WI38 (cell line): ENCODE data around the gene METRN.

Experiments
- H3K4me3 ChIP-seq: 2 replicates; pipeline ENCODE4 v1.5.1; 2011; ENCODE audit warnings: low read depth, mild to moderate bottlenecking, control low read depth, low read length
- TF ChIP-seq, protein P1 (sequence below): IDR thresholded peaks from 2 replicates; pipeline ENCODE4 v1.5.1; 2012; ENCODE audit warnings: low read depth, mild to moderate bottlenecking, control low read depth, low read length

METRN gene

DNA sequence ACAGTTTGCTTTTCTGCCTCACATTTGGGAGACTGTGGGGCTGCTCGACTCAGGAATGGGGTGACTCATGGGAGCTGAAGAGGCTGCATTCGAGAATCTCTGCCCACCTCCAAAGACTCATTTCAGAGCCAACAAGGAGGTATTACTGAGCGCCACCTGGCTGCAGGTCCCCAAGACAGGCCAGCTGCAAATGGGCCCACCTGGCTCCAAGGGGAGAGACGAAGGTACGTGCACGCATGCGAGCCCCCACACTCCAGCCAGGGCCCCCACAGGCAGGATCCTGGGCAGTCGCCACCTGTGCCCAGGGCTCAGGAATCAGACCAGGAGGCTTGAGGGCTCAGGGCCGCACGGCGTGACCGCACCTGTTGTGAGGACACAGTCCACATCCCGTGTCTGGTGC is 18.0 kb downstream of the METRN start:
- TF ChIP-seq, protein P1, sequence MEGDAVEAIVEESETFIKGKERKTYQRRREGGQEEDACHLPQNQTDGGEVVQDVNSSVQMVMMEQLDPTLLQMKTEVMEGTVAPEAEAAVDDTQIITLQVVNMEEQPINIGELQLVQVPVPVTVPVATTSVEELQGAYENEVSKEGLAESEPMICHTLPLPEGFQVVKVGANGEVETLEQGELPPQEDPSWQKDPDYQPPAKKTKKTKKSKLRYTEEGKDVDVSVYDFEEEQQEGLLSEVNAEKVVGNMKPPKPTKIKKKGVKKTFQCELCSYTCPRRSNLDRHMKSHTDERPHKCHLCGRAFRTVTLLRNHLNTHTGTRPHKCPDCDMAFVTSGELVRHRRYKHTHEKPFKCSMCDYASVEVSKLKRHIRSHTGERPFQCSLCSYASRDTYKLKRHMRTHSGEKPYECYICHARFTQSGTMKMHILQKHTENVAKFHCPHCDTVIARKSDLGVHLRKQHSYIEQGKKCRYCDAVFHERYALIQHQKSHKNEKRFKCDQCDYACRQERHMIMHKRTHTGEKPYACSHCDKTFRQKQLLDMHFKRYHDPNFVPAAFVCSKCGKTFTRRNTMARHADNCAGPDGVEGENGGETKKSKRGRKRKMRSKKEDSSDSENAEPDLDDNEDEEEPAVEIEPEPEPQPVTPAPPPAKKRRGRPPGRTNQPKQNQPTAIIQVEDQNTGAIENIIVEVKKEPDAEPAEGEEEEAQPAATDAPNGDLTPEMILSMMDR = no peak
- H3K4me3 ChIP-seq = no peak overlapping the region

DNA sequence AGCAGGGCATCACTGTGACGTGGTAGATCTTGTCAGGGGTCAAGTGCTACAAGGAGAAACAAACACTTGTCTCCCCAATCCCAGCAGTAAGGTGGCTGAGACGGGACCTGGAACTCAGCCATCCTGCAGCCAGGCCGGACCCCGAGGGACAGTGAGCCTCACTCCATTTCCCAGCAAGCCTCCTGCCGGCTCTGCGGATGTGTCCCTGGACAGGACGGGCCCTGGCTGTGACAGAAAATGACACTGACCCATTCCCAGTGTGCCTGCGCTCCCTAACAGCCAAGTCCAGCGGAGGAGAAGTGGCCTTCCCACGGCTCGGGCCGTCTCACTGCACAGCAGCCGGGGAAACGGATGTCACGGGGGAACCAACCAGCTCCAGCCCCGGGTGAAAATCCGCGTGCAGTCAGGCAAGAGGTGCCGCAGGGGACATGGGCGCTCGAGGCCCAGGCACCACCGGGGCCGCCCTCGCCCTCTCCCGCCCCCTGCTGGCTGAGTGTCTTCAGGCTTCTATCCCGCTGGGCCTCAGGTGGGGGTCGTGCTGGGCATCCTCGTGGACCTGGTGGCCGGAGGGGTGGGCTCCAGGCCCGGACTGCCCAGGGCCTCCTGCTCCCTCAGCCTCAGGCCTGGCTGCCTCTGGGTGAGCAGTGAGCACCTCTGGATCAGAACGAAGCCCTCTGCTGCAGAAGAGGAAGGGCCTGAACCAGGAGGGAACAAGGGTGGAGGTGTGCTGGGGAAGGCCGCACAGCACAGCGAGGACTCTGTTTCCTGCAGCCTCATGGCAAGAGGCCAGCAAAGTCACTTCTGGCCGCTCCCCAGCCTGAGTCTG is 18.7 kb downstream of the METRN start:
- H3K4me3 ChIP-seq = no peak overlapping the region
- TF ChIP-seq, protein P1 = peak; percentile 22; the same call in 1 of the 2 replicates

DNA sequence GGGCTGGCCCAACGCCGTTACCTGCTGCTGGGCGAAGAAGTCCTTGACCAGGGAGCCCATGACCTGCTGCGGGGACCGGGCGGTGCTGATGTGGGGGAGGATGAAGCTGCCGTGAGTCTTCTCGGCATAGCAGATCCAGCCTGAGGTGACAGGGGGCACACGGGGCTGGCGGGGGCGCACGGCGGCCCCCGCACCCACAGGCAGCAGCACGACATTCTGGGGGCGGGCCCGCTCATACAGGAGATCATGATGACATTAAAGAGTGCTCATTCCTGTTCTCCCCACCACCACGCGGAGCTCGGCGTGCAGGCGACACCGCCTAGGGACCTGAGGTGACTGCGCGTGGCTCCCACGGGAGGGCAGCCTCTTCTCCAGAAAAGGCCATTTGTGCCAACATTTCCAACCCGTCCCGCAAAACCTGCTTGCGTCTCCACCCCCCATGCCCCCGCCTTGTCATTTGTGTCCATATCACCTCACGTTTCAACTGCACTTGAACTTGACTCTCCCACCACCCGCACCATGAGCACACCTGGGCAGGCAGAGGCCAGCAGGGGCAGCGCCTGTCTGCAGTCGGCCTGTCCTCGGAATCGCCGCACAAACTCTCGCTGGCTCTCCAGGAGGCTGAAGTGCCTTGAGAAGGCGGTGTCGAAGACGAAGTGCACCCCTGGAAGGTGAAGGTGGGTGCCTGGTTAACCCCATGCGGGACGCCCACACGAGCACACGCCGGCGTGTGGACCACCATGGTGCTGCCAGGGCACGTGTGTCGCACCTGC is 19.5 kb downstream of the METRN start:
- TF ChIP-seq, protein P1 = no peak
- no peak overlapping the region for H3K4me3 ChIP-seq

DNA sequence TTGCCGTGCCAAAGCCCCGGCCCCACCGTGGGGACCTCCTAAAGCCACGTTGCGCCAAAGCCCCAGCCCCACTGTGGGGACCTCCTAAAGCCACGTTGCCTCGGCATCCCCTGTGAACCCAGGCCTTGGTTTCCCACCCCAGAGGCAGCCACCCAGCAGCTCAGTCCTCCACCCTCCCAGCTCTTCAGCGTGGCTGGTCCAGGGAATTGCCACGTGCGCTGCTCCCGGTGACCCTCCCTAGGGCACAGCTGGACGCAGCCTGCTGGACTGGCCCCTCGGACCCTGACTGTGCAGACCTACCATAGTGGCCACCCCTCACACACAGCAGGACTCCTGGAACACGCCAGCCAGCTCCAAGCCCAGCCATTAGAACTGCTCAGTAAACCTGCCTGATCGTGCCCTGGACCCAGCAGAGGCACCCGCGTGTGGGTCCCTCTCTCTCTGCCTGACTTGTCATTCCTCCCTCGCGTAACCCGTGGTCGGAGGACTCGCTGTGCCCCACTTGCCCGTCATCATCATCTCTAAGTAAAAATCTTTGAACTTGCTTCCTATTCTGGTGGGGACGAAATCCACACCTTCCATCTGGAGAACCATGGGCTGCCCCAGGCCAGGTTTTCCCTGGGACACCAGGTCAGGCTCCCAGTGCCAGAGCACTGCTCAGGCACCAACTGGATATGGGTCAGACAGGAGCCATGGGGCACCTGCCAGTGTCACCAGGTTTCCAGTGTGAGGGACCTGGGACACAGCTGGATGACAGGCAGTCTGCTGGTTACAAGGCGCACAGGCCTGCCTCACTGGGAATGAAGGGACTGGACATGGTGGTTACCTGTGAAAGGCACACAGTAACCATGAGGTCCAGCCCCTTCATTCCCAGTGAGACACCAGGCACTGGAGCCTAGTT is 20.3 kb downstream of the METRN start:
- TF ChIP-seq, protein P1 = no peak
- H3K4me3 ChIP-seq = no peak overlapping the region

DNA sequence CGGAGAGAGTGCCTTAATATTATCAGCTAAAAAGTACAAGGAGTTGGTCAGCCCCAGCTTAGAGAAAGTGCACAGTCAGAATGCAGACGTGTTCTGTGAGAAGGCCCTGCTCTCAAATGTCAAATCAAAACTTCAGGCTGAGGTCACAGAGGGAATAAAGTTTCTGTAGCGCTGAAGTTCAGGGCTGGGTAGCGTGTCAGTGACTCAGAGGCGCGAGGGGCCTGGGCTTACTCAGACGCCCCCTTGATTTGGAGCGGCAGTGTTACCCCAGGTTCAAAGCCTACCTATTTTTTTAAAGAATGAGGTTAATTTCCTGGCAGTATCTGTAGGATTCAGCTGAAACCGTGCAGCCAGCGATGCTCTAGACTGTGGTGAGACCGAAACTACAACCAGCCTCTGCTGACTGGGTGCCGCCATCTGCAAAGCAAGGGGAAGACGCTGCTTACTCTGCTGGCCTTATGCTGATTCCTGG is 21.1 kb downstream of the METRN start:
- no peak overlapping the region for H3K4me3 ChIP-seq
- TF ChIP-seq, protein P1 = no peak

DNA sequence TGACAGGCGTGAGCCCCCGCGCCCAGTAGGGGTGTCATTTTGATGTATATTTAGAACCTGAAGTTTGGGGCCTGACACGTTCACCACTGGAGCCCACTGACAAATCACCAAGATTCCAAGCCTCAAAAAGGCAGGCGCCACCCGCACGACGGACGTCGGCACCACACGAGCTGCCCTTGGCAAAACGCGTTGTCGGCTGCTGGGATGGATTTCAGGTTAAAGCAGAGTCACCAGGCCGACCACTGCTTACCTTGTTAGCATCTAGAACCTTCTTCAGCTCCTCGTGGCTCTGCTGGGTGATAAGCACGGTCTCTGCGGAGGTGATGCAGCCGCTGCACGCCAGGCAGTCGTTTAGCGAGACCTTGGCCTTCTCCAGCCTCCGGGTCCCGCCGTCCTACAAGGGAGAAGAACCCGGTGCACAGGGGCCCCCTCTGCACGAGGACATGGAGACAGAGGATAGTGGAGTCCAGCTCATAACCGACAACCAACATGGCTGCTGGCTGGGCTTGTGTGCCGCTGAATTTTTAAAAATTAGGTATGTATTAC is 22.1 kb downstream of the METRN start:
- H3K4me3 ChIP-seq = no peak overlapping the region
- TF ChIP-seq, protein P1 = no peak
